GM12891 (cell line): ENCODE data around the gene MLLT11.

Experiments
- DNase-seq: peaks from one replicate; pipeline ENCODE4 v3.0.0; 2011; ENCODE audit warnings: low spot score; ENCODE audit not compliant: insufficient read length
- FAIRE-seq: peaks from 2 replicates; lab custom pipeline; 2011; peaks lifted over from hg19 to GRCh38; lab: Jason Lieb, UNC
- PAX5 ChIP-seq: IDR thresholded peaks from 2 replicates; pipeline ENCODE4 v1.6.1; 2011; ENCODE audit warnings: low read length, moderate library complexity, mild to moderate bottlenecking; ENCODE audit not compliant: insufficient read depth, severe bottlenecking
- POLR2A ChIP-seq: IDR thresholded peaks from 2 replicates; pipeline ENCODE4 v1.6.1; 2011; ENCODE audit warnings: low read depth, low read length, control low read depth
- POLR2AphosphoS5 ChIP-seq: IDR thresholded peaks from 2 replicates; pipeline ENCODE4 v1.6.1; 2011; ENCODE audit warnings: low read depth, low read length, control low read depth
- POU2F2 ChIP-seq: IDR thresholded peaks from 2 replicates; pipeline ENCODE4 v1.6.1; 2011; ENCODE audit warnings: low read depth, mild to moderate bottlenecking, control low read depth, low read length, moderate library complexity
- SPI1 ChIP-seq: IDR thresholded peaks from 2 replicates; pipeline ENCODE4 v1.6.1; 2011; ENCODE audit warnings: low read depth, low read length, control low read depth
- TAF1 ChIP-seq: IDR thresholded peaks from 2 replicates; pipeline ENCODE4 v1.6.1; 2011; ENCODE audit warnings: low read depth, low read length, control low read depth

Gene MLLT11

GRCh38 chr1:151054971-151055547 is 5.1 kb upstream of the MLLT11 start:
- DNase-seq = no peak
- TF ChIP-seq POLR2AphosphoS5 (no peak), POU2F2 (no peak), PAX5 (no peak), TAF1 (no peak), SPI1 (no peak), POLR2A (no peak)
- FAIRE-seq = no peak

GRCh38 chr1:151055581-151055980 is 4.6 kb upstream of the MLLT11 start:
- no peak for TF ChIP-seq PAX5
- TF ChIP-seq SPI1 = no peak
- no peak for TF ChIP-seq TAF1
- TF ChIP-seq POLR2A = no peak
- TF ChIP-seq POLR2AphosphoS5 = no peak; the same call in 1 of the 2 replicates
- TF ChIP-seq POU2F2 = no peak
- DNase-seq = no peak
- FAIRE-seq = no peak

- TF ChIP-seq PAX5 (no peak), POLR2A (peak; percentile 30; the same call in 1 of the 2 replicates)
- FAIRE-seq (no peak), DNase-seq (no peak)
These were observed 4.0 kb upstream of the MLLT11 start for GRCh38 chr1:151056149-151056548.

- FAIRE-seq = no peak
- DNase-seq = no peak
- no peak for TF ChIP-seq POU2F2
These were observed 1.5 kb upstream of the MLLT11 start for GRCh38 chr1:151058692-151059091.

DNA sequence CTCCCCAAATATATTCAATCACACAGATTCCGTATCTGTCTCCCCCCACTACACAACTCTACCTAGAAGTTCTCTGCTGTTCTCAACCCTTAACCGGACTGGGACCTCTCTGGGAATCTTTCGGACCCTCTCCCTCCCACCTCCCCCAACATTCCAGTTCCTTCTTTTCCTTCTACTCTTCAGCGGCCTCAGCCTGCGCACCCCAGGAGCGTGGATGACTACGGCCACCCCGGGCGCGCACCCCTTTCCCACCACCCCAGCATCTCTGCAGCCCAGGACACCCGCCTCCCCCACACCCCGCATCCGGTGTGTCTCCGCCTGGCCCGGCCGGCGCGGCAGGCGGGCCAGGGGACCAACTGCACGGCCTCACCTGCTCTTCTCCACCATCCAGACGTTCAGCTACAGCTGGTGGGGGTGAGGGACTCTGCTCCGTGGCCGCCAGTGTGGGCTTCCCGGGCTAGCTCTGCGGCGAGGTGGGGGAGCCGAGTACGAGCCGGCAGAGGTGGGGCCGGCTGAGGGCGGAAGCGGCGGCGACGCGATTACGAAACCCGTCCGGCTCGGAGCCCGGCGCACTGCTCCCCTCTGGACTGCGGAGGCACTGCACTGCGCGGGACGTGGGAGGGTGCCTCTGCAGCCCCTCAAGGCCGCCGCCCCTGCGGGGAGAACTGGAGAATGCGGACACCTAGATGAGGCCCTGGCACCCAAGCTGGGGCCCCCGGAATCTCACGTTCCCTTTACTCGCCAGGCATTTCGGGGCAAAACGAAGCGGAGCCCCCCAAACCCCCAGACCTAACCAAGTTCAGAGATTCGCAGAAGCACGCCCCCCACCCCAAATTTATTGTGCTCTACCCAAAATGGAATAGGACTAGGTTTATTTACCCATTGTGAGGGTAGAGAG is 839 bp upstream of the MLLT11 start, which contains the start of gene CDC42SE1:
CDC42SE1 (minus strand) TSS at position 514 of the 898 bp plus-strand sequence. CDS start 3,892 bp downstream, outside the sequence.
- TF ChIP-seq POLR2A = peak; percentile 81
- peak; percentile 47 for TF ChIP-seq SPI1
- peak; percentile 88 for TF ChIP-seq POLR2AphosphoS5
- no peak for TF ChIP-seq POU2F2
- TF ChIP-seq TAF1 = peak; percentile 90
- TF ChIP-seq PAX5 = no peak
- DNase-seq = peak; percentile 88
- peak; percentile 85 for FAIRE-seq

GRCh38 chr1:151060657-151061421 is 642 bp downstream of the MLLT11 start:
- no peak for TF ChIP-seq TAF1
- TF ChIP-seq POU2F2 = no peak
- no peak for TF ChIP-seq POLR2A
- TF ChIP-seq SPI1 = no peak
- TF ChIP-seq PAX5 = no peak
- no peak for TF ChIP-seq POLR2AphosphoS5
- DNase-seq = no peak
- peak; percentile 71 for FAIRE-seq

DNA sequence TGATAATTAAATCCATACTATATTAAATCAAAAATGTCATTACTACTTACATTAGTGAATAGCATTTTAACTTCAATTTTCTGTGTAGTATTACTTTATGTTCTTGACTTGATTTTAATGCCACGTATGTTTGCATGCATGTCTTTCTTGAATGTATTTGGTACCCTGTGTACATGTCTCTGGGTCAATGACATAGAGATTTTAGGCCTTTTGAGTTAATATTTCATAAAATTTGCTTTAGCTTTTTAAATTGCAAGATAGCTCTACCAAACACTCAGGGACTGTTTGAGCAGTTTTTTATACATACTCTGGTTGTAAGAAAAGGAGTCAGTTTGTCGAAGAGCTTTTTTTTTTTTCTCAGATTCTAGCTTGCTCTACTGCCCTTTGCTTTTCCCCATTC is 1.5 kb downstream of the MLLT11 start:
- FAIRE-seq (no peak), DNase-seq (no peak)
- no peak for TF ChIP-seq POLR2A

- DNase-seq = no peak
- no peak for TF ChIP-seq POLR2AphosphoS5
- no peak for TF ChIP-seq PAX5
- no peak for TF ChIP-seq TAF1
- TF ChIP-seq POU2F2 = no peak
- no peak for TF ChIP-seq SPI1
- no peak for FAIRE-seq
These were observed 2.7 kb downstream of the MLLT11 start for GRCh38 chr1:151062741-151063371.

GRCh38 chr1:151065089-151065645 is 5.0 kb downstream of the MLLT11 start:
- no peak for FAIRE-seq
- no peak for TF ChIP-seq POU2F2
- TF ChIP-seq SPI1 = no peak
- TF ChIP-seq POLR2AphosphoS5 = no peak
- TF ChIP-seq POLR2A = no peak
- no peak for DNase-seq

DNA sequence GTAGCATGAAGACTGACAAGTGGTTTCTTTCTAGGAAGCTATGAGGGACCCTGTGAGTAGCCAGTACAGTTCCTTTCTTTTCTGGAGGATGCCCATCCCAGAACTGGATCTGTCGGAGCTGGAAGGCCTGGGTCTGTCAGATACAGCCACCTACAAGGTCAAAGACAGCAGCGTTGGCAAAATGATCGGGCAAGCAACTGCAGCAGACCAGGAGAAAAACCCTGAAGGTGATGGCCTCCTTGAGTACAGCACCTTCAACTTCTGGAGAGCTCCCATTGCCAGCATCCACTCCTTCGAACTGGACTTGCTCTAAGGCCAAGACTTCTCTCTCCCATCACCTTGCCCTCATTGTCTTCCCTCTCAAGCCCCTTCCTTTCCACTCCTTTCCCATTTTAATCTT is 7.0 kb downstream of the MLLT11 start:
- FAIRE-seq = no peak
- TF ChIP-seq TAF1 = no peak
- TF ChIP-seq SPI1 = no peak
- TF ChIP-seq POU2F2 = no peak
- TF ChIP-seq POLR2AphosphoS5 = no peak
- no peak for TF ChIP-seq POLR2A
- no peak for TF ChIP-seq PAX5
- DNase-seq = no peak
